ENCODE measurements around the gene DNAJC17. TPM values are rescaled to one million over a fixed set of nuclear protein-coding genes. Genes with fewer than 3 reads are reported as not detected.

Gene DNAJC17
- total RNA-seq, 1 donor from 2014 or later = 19.0 TPM

DNA sequence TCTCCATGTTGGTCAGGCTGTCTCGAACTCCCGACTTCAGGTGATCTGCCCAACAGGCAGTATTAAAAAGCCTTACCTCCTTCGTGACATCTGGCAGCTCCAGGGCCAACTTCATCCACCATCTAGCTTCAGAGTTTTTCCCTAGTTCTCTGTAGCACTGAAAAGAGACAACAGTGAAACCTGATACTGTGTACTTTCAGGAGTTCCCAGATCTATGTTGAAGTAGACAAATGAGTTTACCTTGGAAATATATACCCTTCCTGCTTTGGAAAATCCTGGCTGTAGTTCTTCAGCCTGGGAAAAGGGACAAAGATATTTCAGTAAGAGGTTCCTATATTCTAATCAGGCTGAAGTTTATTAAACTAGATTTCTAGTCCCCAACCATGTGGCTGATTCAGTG is 70.2 kb downstream of the DNAJC17 start:
- DNase-seq = no peak

GRCh38 chr15:40736575-40736974 is 70.7 kb downstream of the DNAJC17 start:
- no peak for DNase-seq

DNA sequence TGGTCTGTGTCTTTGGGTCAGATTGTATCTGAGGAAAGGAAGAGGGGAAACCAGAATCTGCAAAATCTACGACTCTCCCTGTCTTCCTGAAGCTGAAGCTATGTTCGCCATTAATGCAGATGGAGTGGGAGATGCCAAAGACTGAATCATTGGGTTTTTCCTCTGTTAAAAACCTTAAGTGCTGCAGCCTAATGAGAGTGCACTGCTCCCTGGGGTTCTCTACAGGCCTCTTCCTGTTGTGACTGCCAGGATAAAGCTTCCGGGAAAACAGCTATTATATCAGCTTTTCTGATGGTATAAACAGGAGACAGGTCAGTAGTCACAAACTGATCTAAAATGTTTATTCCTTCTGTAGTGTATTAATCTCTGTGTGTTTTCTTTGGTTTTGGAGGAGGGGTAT is 76.2 kb downstream of the DNAJC17 start:
- DNase-seq = no peak

DNA sequence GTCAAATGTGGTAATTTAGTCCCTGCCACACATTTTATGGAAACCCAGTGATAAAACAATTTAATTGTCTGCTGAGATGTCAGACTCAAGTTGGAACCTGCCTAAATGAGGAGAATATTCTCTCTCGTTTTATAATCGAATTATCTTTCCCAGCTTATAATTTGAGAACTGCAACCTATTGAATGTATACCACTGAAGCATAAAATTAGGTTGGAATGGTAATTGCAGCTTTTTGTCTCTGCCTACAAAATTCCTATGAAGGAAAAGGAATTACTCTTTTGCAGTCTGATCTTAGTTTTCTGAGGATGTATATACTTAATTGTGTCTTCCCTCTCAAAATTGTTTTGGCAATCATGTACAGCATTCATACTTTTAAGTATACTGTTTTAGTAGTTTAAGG is 83.4 kb downstream of the DNAJC17 start:
- DNase-seq = no peak

GRCh38 chr15:40722934-40723333 is 84.3 kb downstream of the DNAJC17 start:
- DNase-seq = no peak

DNA sequence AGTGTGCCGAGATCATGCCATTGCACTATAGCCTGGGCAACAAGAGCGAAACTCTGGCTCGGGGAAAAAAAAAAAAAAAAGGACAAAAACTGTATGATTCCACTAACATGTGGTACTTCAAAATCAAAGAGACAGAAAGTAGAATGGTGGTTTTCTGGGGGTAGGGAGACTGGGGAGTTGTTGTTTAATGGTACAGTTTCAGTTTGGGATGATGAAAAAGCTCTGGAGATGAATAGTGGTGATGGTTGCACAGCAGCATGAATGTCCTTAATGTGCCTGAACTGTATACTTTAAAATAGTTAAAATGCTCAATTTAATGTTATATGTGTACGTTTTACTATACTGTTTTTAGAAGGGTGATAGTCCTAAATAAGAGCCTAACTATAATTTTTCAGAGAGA is 84.9 kb downstream of the DNAJC17 start:
- DNase-seq = no peak

DNA sequence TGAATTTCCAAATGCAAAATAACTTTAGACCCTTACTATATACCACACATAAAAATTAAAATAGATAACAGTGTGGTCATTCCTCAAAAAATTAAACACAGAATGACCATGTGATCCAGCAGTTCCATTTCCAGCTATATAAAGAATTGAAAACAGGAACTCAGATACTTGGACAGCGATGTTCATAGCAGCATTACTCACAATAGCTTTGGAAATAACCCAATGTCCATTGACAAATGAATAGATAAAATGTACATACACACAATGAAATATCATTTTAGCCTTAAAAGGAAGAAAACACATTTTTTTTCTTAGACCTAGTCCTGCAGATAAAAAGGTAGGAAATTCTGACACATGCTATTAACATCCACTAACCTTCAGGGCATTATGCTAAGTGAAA is 85.6 kb downstream of the DNAJC17 start:
- no peak for DNase-seq

GRCh38 chr15:40716165-40716564 is 91.1 kb downstream of the DNAJC17 start:
- no peak for DNase-seq

Small RNAs within 50 kb of the gene (small RNA-seq; reads per million reads assigned to genes)
- not detected for gene SUMO2P15 (ENCODE audit: low replicate concordance)

Other genes starting within 250 kb of the DNAJC17 start
- gene CCDC32, start 242.4 kb downstream of the DNAJC17 start, total RNA-seq = 15.0 TPM
- gene RPUSD2, start 238.2 kb downstream of the DNAJC17 start, total RNA-seq = 5.8 TPM
- 11.8 TPM for gene KNL1, start 213.2 kb downstream of the DNAJC17 start, total RNA-seq
- gene RAD51, start 112.3 kb downstream of the DNAJC17 start, total RNA-seq = 3.7 TPM
- gene RMDN3, start 52.2 kb downstream of the DNAJC17 start, total RNA-seq = 16.6 TPM
- gene GCHFR, start 43.4 kb downstream of the DNAJC17 start, total RNA-seq = 7.4 TPM
- gene C15orf62, start 37.5 kb downstream of the DNAJC17 start, total RNA-seq = 3.3 TPM
- gene ZFYVE19, start 384 bp downstream of the DNAJC17 start, total RNA-seq = 17.1 TPM
- not detected for gene PPP1R14D, start 21.2 kb upstream of the DNAJC17 start, total RNA-seq
- 50.8 TPM for gene SPINT1, start 36.6 kb upstream of the DNAJC17 start, total RNA-seq
- gene RHOV, start 66.8 kb upstream of the DNAJC17 start, total RNA-seq = 19.4 TPM
- 12.5 TPM for gene VPS18, start 87.0 kb upstream of the DNAJC17 start, total RNA-seq
- gene DLL4, start 121.9 kb upstream of the DNAJC17 start, total RNA-seq = 7.6 TPM
- 5.6 TPM for gene CHAC1, start 146.0 kb upstream of the DNAJC17 start, total RNA-seq

All from skin of body (tissue), 3 donors.